SK-N-SH (cell line): ENCODE measurements around the gene ASPG. TPM values are rescaled to one million over a fixed set of nuclear protein-coding genes. Genes with fewer than 3 reads are reported as not detected.

ENCODE experiments used
- CTCF ChIA-PET: fragments of 300-600, 350-600 bp; formaldehyde crosslinking; extraction: SDS; loops from one replicate; lab custom pipeline; 2021; lab: Yijun Ruan, JAX
- POLR2A ChIA-PET: fragments of 350-600 bp; sonication (Branson Sonifier 250); formaldehyde crosslinking; extraction: SDS; loops from one replicate; lab custom pipeline; 2020; ENCODE audit warnings: antibody characterized with exemption, inconsistent platforms; lab: Yijun Ruan, JAX
- DNase-seq: peaks from one replicate; pipeline ENCODE4 v3.0.0; 2012
- H2AFZ ChIP-seq: fragments of 200-600 bp; sonication (generic); 2 replicates; pipeline ENCODE4 v1.8.1; 2016; ENCODE audit warnings: antibody characterized with exemption, mild to moderate bottlenecking, low read depth
- H3F3A ChIP-seq: fragments of 200-600 bp; sonication (generic); replicated peaks from 2 replicates; pipeline ENCODE3; 2016; ENCODE audit warnings: antibody characterized with exemption, mild to moderate bottlenecking; ENCODE audit not compliant: insufficient read depth
- H3K27ac ChIP-seq, 2 experiments: fragments of 200-500 bp in 1 of 2; fragments of 200-600 bp in 1 of 2; sonication (Bioruptor generic) in 1 of 2; sonication (generic), shearing (Covaris generic) in 1 of 2; 2 replicates each; pipeline versions ENCODE4 v1.5.1 to v1.6.1; 2014 to 2016; ENCODE audit warnings: low read depth in 2 of 2, inconsistent platforms in 1 of 2, low read length in 1 of 2, mild to moderate bottlenecking in 1 of 2, mixed read lengths in 1 of 2
- H3K27me3 ChIP-seq: fragments of 200-600 bp; sonication (generic), shearing (Covaris generic); 2 replicates; pipeline ENCODE4 v1.6.1; 2016; ENCODE audit warnings: mixed run types; ENCODE audit not compliant: insufficient read depth
- H3K36me3 ChIP-seq, 2 experiments: fragments of 200-500 bp in 1 of 2; fragments of 200-600 bp in 1 of 2; sonication (Bioruptor generic) in 1 of 2; sonication (generic) in 1 of 2; replicated peaks in 1 of 2; 2 replicates each; pipeline versions ENCODE3 to v1.5.1; 2014 to 2016; ENCODE audit warnings: low read length in 1 of 2, mild to moderate bottlenecking in 1 of 2; ENCODE audit not compliant: insufficient read depth in 2 of 2, control insufficient read depth in 1 of 2
- H3K4me1 ChIP-seq, 2 experiments: fragments of 200-500 bp in 1 of 2; fragments of 200-600 bp in 1 of 2; sonication (Bioruptor generic) in 1 of 2; sonication (generic), shearing (Covaris generic) in 1 of 2; 2 replicates each; pipeline versions ENCODE4 v1.5.1 to v1.6.1; 2014 to 2016; ENCODE audit warnings: low read depth in 1 of 2, low read length in 1 of 2, mixed run types in 1 of 2; ENCODE audit not compliant: insufficient read depth in 2 of 2, control insufficient read depth in 1 of 2
- H3K4me2 ChIP-seq: fragments of 200-600 bp; sonication (generic), shearing (Covaris generic); 2 replicates; pipeline ENCODE4 v1.6.1; 2017; ENCODE audit warnings: mixed run types
- H3K4me3 ChIP-seq, 2 experiments: fragments of 200-500 bp in 1 of 2; fragments of 200-600 bp in 1 of 2; sonication (Bioruptor generic) in 1 of 2; sonication (generic), shearing (Covaris generic) in 1 of 2; 2 replicates each; pipeline versions ENCODE4 v1.5.1 to v1.8.1; 2014 to 2016; ENCODE audit warnings: low read depth in 2 of 2, inconsistent platforms in 1 of 2, low read length in 1 of 2, mild to moderate bottlenecking in 1 of 2, mixed read lengths in 1 of 2, moderate library complexity in 1 of 2
- H3K79me2 ChIP-seq: fragments of 200-600 bp; sonication (generic); 2 replicates; pipeline ENCODE4 v1.8.1; 2017; ENCODE audit warnings: mild to moderate bottlenecking; ENCODE audit not compliant: insufficient read depth
- H3K9ac ChIP-seq: fragments of 200-600 bp; sonication (generic); 2 replicates; pipeline ENCODE4 v1.6.1; 2017; ENCODE audit warnings: mixed run types
- H3K9me2 ChIP-seq: fragments of 200-600 bp; sonication (generic); 2 replicates; pipeline ENCODE4 v1.6.1; 2017; ENCODE audit warnings: mixed run types
- H3K9me3 ChIP-seq: fragments of 200-600 bp; sonication (generic); 2 replicates; pipeline ENCODE4 v1.6.1; 2017; ENCODE audit warnings: mixed run types, mild to moderate bottlenecking, moderate library complexity
- H4K20me1 ChIP-seq: fragments of 200-600 bp; sonication (generic); 2 replicates; pipeline ENCODE4 v1.6.1; 2017; ENCODE audit warnings: mild to moderate bottlenecking, mixed run types; ENCODE audit not compliant: insufficient read depth
- CHD2 ChIP-seq: fragments of 150-350 bp; IDR thresholded peaks from 2 replicates; pipeline ENCODE4 v1.6.1; 2018; ENCODE audit warnings: low read length; ENCODE audit not compliant: partially characterized antibody
- CTCF ChIP-seq: fragments of 200-600 bp; sonication (generic); IDR thresholded peaks from 2 replicates; pipeline ENCODE4 v1.6.1; 2017; ENCODE audit warnings: antibody characterized with exemption, mild to moderate bottlenecking, moderate library complexity
- EP300 ChIP-seq, 2 experiments: IDR thresholded peaks; 2 replicates each; pipeline versions ENCODE4 v1.4.0 to v1.6.1; 2012; ENCODE audit warnings: borderline replicate concordance in 1 of 2, low read depth in 1 of 2, low read length in 1 of 2
- EZH2phosphoT487 ChIP-seq: fragments of 200-600 bp; sonication (generic); IDR thresholded peaks from 2 replicates; pipeline ENCODE4 v1.6.1; 2017; ENCODE audit warnings: low read depth, mixed run types, mild to moderate bottlenecking, antibody characterized with exemption, moderate library complexity, borderline replicate concordance
- FOXM1 ChIP-seq: IDR thresholded peaks from 2 replicates; pipeline ENCODE4 v1.4.0; 2012; ENCODE audit warnings: low read depth, mild to moderate bottlenecking
- GATA2 ChIP-seq: sonication (generic); formaldehyde crosslinking; IDR thresholded peaks from 2 replicates; pipeline ENCODE4 v1.5.0; 2020; ENCODE audit warnings: mild to moderate bottlenecking, missing genetic modification reagents
- JUND ChIP-seq: IDR thresholded peaks from 2 replicates; pipeline ENCODE4 v1.4.0; 2012
- MXI1 ChIP-seq: IDR thresholded peaks from 2 replicates; pipeline ENCODE4 v1.6.1; 2012; ENCODE audit warnings: mild to moderate bottlenecking, low read depth, low read length, improper control_type of control experiment
- POLR2AphosphoS5 ChIP-seq: IDR thresholded peaks from 2 replicates; pipeline ENCODE4 v1.6.1; 2012; ENCODE audit warnings: low read depth, low read length
- RFX5 ChIP-seq: IDR thresholded peaks from 2 replicates; pipeline ENCODE4 v1.6.1; 2012; ENCODE audit warnings: mild to moderate bottlenecking, improper control_type of control experiment, low read length
- SIN3A ChIP-seq: IDR thresholded peaks from 2 replicates; pipeline ENCODE4 v1.6.1; 2012; ENCODE audit warnings: low read depth, mild to moderate bottlenecking, low read length, moderate library complexity, borderline replicate concordance
- TAF1 ChIP-seq: IDR thresholded peaks from 2 replicates; pipeline ENCODE4 v1.6.1; 2012; ENCODE audit warnings: low read depth, mild to moderate bottlenecking, low read length, moderate library complexity, borderline replicate concordance
- TCF12 ChIP-seq: IDR thresholded peaks from 2 replicates; pipeline ENCODE4 v1.4.0; 2012
- USF1 ChIP-seq: IDR thresholded peaks from 2 replicates; pipeline ENCODE4 v1.4.0; 2012; ENCODE audit warnings: low read depth, borderline replicate concordance
- YY1 ChIP-seq: IDR thresholded peaks from 2 replicates; pipeline ENCODE4 v1.4.0; 2012; ENCODE audit warnings: low read depth, mild to moderate bottlenecking
- ZBTB33 ChIP-seq: IDR thresholded peaks from 2 replicates; pipeline ENCODE4 v1.4.0; 2012; ENCODE audit warnings: low read depth, borderline replicate concordance
- WGBS: methylation state at CpG from one replicate; pipeline ENCODE4 v1.1.6; 2017; ENCODE audit warnings: low lambda C conversion rate; 5-methylcytosine and 5-hydroxymethylcytosine counted together
- polyA plus RNA-seq, 3 experiments: library from polyadenylated mRNA; depleted of rRNA; stranded (reverse); fragments of >200 nt; gene quantifications; 2 replicates each; pipeline ENCODE4 v1.2.3, GENCODE V29; 2012

The ASPG gene
- polyA plus RNA-seq, 1 of the 3 experiments (the other 2 are of a cell fraction), result not detected

GRCh38 chr14:104134061-104134965 is 48.8 kb downstream of the ASPG start:
- Histone ChIP-seq H2AFZ (no peak overlapping the region), H3K9ac (no peak overlapping the region), H3K4me1 (peaks cover 0 to 30% of the 10 kb centered on the region in 2 experiments; a peak in 1 of 4 replicates), H3K4me2 (no peak overlapping the region), H3K4me3 (no peak overlapping the region), H3K9me2 (no peaks in the 10 kb centered on the region), H3F3A (no peaks in the 10 kb centered on the region), H3K27ac (no peak overlapping the region), H3K27me3 (peaks cover 17% of the 10 kb centered on the region), H3K9me3 (peaks cover 8% of the 10 kb centered on the region), H3K36me3 (no peaks in the 10 kb centered on the region), H4K20me1 (no peaks in the 10 kb centered on the region), H3K79me2 (no peaks in the 10 kb centered on the region)
- DNase-seq, result peak; percentile 20
- no peak for TF ChIP-seq EZH2phosphoT487
- no peak for TF ChIP-seq MXI1
- TF ChIP-seq GATA2 (CRISPR knock-in tag), result no peak
- TF ChIP-seq POLR2AphosphoS5, result no peak
- no peak for TF ChIP-seq ZBTB33
- TF ChIP-seq JUND, result no peak
- TF ChIP-seq USF1, result no peak
- TF ChIP-seq FOXM1, result no peak
- TF ChIP-seq TCF12, result no peak
- no peak for TF ChIP-seq RFX5
- no peak for TF ChIP-seq CTCF
- TF ChIP-seq EP300 (IDR thresholded peaks at IDR 0.05; ENCODE audit: borderline replicate concordance in 1 of 2, low read depth in 1 of 2, low read length in 1 of 2), result no peak
- TF ChIP-seq YY1, result no peak
- TF ChIP-seq TAF1, result no peak
- TF ChIP-seq SIN3A, result no peak
- TF ChIP-seq CHD2, result no peak
- CTCF ChIA-PET, result interaction anchor here (0.6 to 9.7 kb wide), 10 partner anchors 23 to 506 kb away, joined by 3 to 166 read pairs (median 4); no protein-coding TSS in a partner anchor
- WGBS, result 74% methylated on average over 20 of the region's 31 CpGs
- POLR2A ChIA-PET, result no interaction called here
